Naive thymus-derived CD4-positive, alpha-beta T cell (primary cell): ENCODE measurements around the gene FCHSD2. TPM values are rescaled to one million over a fixed set of nuclear protein-coding genes. Genes with fewer than 3 reads are reported as not detected.

Source experiments
- ATAC-seq: fragments of 150-1000 bp; cut with Tn5 transposase; 2 replicates; pipeline ENCODE4 v1.10.0; 2021; ENCODE audit warnings: mild to moderate bottlenecking, moderate library complexity
- CTCF ChIA-PET: fragments of 350-600 bp; sonication (Branson Sonifier 250); formaldehyde crosslinking; loops from one replicate; lab custom pipeline; 2021; ENCODE audit warnings: antibody characterized with exemption; lab: Charles Lee
- POLR2A ChIA-PET: fragments of 350-600 bp; sonication (Branson Sonifier 250); formaldehyde crosslinking; loops from one replicate; lab custom pipeline; 2021; ENCODE audit warnings: antibody characterized with exemption, inconsistent platforms; lab: Charles Lee
- DNase-seq, 9 donors: peaks; one replicate each; pipeline versions ENCODE4 v3.0.0 to v3.0.0-alpha.2; 2020 to 2022; ENCODE audit warnings: mixed read lengths in 1 of 9
- H3K27ac ChIP-seq: one replicate; pipeline ENCODE4 v1.7.0; 2013; ENCODE audit warnings: mild to moderate bottlenecking, low read depth, low read length, moderate library complexity
- H3K27me3 ChIP-seq, 2 donors: one replicate each; pipeline ENCODE4 v1.7.0; 2013; ENCODE audit warnings: low read length in 2 of 2, mild to moderate bottlenecking in 2 of 2, moderate library complexity in 2 of 2; ENCODE audit not compliant: control insufficient read depth in 2 of 2, insufficient read depth in 2 of 2
- H3K36me3 ChIP-seq, 3 experiments: 1 replicate in 2 of 3; 2 replicates in 1 of 3; pipeline ENCODE4 v1.7.0; 2013; ENCODE audit warnings: low read length in 3 of 3, mild to moderate bottlenecking in 3 of 3, moderate library complexity in 1 of 3; ENCODE audit not compliant: insufficient read depth in 3 of 3, control insufficient read depth in 2 of 3
- H3K4me1 ChIP-seq, 2 donors: one replicate each; pipeline ENCODE4 v1.7.0; 2013; ENCODE audit warnings: low read length in 2 of 2, mild to moderate bottlenecking in 2 of 2, moderate library complexity in 1 of 2; ENCODE audit not compliant: control insufficient read depth in 2 of 2, insufficient read depth in 2 of 2
- H3K4me3 ChIP-seq: 2 replicates; pipeline ENCODE4 v1.7.0; 2013; ENCODE audit warnings: mild to moderate bottlenecking, low read length
- H3K9me3 ChIP-seq, 3 experiments: 1 replicate in 2 of 3; 2 replicates in 1 of 3; pipeline ENCODE4 v1.7.0; 2013; ENCODE audit warnings: low read length in 3 of 3; ENCODE audit not compliant: control insufficient read depth in 2 of 3
- H3K27ac Mint-ChIP-seq, 9 donors: one replicate each; pipeline ENCODE4 v1.8.0; 2020 to 2022; ENCODE audit warnings: mixed read lengths in 9 of 9, mild to moderate bottlenecking in 8 of 9, moderate library complexity in 5 of 9, inconsistent platforms in 2 of 9
- H3K27me3 Mint-ChIP-seq, 5 donors: one replicate each; pipeline ENCODE4 v1.8.0; 2021 to 2022; ENCODE audit warnings: mixed read lengths in 5 of 5, mild to moderate bottlenecking in 1 of 5
- H3K36me3 Mint-ChIP-seq, 5 donors: one replicate each; pipeline ENCODE4 v1.8.0; 2020 to 2022; ENCODE audit warnings: mixed read lengths in 5 of 5, mild to moderate bottlenecking in 3 of 5, inconsistent platforms in 1 of 5
- H3K4me1 Mint-ChIP-seq, 7 donors: one replicate each; pipeline ENCODE4 v1.8.0; 2020 to 2022; ENCODE audit warnings: mixed read lengths in 7 of 7, mild to moderate bottlenecking in 3 of 7, inconsistent platforms in 1 of 7
- H3K4me3 Mint-ChIP-seq, 10 donors: one replicate each; pipeline ENCODE4 v1.8.0; 2020 to 2022; ENCODE audit warnings: mild to moderate bottlenecking in 10 of 10, mixed read lengths in 10 of 10, moderate library complexity in 6 of 10, inconsistent platforms in 2 of 10
- H3K9me3 Mint-ChIP-seq, 11 donors: one replicate each; pipeline ENCODE4 v1.8.0; 2020 to 2022; ENCODE audit warnings: mixed read lengths in 11 of 11, mild to moderate bottlenecking in 4 of 11, inconsistent platforms in 1 of 11, moderate library complexity in 1 of 11
- intact Hi-C, 2 donors: fragments of 100-400 bp; cut with micrococcal nuclease; formaldehyde crosslinking; loops; one replicate each; pipeline ENCODE4 v1.15.1; 2023
- polyA plus RNA-seq, 2 donors: library from polyadenylated mRNA; unstranded; fragments of 300-500 nt; fragmentation: Illumina TruSeq; gene quantifications; one replicate each; pipeline ENCODE4 v1.2.3, GENCODE V29; 2021
- total RNA-seq, 6 experiments: library from RNA in 5 of 6; stranded (reverse) in 5 of 6; gene quantifications; 1 replicate in 5 of 6; 2 replicates in 1 of 6; pipeline ENCODE4 v1.2.3 and lab custom pipeline; 2021 to 2026

The FCHSD2 gene
- total and polyA plus RNA-seq, 7 experiments from 2014 or later = 18.3 to 69.9 (median 48.6) TPM

DNA sequence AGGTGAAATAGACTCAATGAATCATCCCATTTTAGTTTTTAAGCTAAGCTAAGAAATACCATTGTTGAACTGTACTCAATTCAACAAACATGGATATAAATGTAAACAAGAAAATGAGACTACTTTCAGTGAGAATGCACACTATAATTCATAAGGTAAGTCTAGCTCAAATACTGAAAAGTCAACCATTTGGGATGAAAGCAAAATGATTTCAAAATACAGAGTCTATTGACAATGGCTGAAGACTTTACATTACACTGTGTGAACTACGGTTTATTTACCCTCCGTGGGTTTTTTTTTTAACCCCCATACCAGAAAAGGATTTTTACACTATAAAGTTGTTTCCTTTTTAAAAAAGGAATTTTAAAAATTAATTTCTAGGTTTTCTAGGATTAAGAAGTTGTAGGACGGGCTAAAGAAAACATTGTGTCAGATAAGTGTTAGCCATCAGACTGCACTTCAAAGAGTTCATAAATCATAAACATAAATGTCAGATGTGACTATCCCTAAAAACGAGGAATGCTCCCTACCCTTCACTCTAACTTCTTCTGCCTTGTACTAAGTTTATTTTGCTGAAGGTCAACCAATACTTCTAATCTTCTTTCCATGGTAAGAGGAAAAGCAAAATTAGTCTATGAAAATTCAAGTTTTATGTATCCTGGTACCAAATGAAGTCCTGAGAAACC is 83.0 kb downstream of the FCHSD2 start:
- Histone ChIP-seq H3K9me3 (no peaks in the 10 kb centered on the region), H3K4me1 (no peaks in the 10 kb centered on the region), H3K36me3 (no peaks in the 10 kb centered on the region), H3K27me3 (no peaks in the 10 kb centered on the region), H3K4me3 (no peak overlapping the region), H3K27ac (no peak overlapping the region)
- no peak for ATAC-seq
- POLR2A ChIA-PET = interaction anchor here (0.6 kb wide), 1 partner anchor 196 kb away, joined by 4 read pairs; no protein-coding TSS in a partner anchor
- Mint-ChIP-seq H3K36me3 (peaks cover 5 to 38% (median 21%) of the 10 kb centered on the region in 5 donors), H3K9me3 (peaks cover 0 to 5% (median 0%) of the 10 kb centered on the region in 11 donors), H3K27ac (peak overlapping the region in 2 of 9 donors; percentile 31 to 58), H3K4me1 (peaks cover 26 to 46% (median 31%) of the 10 kb centered on the region in 7 donors), H3K4me3 (no peak overlapping the region), H3K27me3 (no peaks in the 10 kb centered on the region)
- intact Hi-C loops = no loop called here
- no peak for DNase-seq
- CTCF ChIA-PET = no interaction called here

DNA sequence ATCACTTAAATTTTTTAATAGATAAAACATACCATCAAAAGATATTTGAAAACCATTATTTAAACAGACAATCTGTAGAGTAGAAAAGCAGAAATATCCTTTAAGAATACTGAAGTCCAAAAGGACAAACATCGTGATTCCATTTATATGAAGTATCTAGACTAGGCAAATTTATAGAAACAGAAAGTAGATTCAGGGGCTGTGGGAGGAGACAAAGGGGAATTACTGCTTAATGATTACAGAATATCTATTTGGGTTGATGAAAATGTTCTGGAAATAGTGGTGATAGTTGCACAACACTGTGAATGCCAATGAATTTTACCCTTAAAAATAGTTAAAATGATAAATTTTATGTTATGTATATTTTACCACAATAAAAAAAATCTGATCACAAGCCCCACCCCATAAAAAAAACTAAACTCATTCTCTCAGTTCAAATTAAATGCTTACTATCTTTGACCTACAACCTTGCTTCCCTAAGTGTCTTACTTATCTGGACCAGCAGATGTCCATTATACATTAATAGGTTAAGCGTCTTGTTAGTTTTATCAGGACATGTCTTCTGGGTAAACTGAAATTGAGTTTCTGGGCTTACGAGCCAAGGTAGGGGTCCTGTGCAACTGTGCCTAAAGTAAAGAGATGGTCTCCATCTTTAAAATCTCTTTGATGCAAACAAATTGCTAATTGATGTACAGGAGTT is 86.3 kb downstream of the FCHSD2 start:
- Histone ChIP-seq H3K9me3 (no peaks in the 10 kb centered on the region), H3K4me1 (no peaks in the 10 kb centered on the region), H3K27me3 (no peaks in the 10 kb centered on the region), H3K36me3 (no peaks in the 10 kb centered on the region), H3K27ac (no peak overlapping the region), H3K4me3 (no peak overlapping the region)
- peaks cover 16 to 28% (median 24%) of the 10 kb centered on the region in 7 donors for H3K4me1 Mint-ChIP-seq
- no peak for ATAC-seq
- ChIA-PET POLR2A (no interaction called here), CTCF (interaction anchor here (0.7 kb wide), 1 partner anchor 16 kb away, joined by 3 read pairs; no protein-coding TSS in a partner anchor)
- H3K36me3 Mint-ChIP-seq = peaks cover 0 to 21% (median 12%) of the 10 kb centered on the region in 5 donors
- peak overlapping the region in 1 of 9 donors; percentile 20 for H3K27ac Mint-ChIP-seq
- intact Hi-C loops = no loop called here
- DNase-seq = no peak
- no peak overlapping the region for H3K4me3 Mint-ChIP-seq
- no peaks in the 10 kb centered on the region for H3K27me3 Mint-ChIP-seq
- H3K9me3 Mint-ChIP-seq = peaks cover 0 to 3% (median 0%) of the 10 kb centered on the region in 11 donors

DNA sequence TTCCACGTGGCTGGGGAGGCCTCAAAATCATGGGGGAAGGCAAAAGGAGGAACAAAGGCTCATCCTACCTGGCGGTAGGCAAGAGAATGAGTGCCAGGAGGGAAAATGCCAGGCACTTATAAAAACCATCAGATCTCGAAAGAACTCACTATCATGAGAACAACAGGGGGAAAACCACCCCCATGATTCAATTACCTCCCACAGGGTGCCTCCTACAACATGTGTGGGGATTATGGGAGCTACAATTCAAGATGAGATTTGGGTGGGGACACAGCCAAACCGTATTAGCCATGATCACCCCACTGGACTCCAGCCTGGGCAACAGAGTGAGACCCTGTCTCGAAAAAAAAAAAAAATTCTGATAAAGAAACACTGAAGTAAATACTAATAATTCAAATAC is 87.1 kb downstream of the FCHSD2 start:
- no peak for ATAC-seq
- intact Hi-C loops = no loop called here
- Histone ChIP-seq H3K27ac (no peak overlapping the region), H3K36me3 (no peaks in the 10 kb centered on the region), H3K4me3 (no peak overlapping the region), H3K27me3 (no peaks in the 10 kb centered on the region), H3K4me1 (no peaks in the 10 kb centered on the region), H3K9me3 (no peaks in the 10 kb centered on the region)
- Mint-ChIP-seq H3K36me3 (peaks cover 0 to 16% (median 5%) of the 10 kb centered on the region in 5 donors), H3K9me3 (peaks cover 0 to 3% (median 0%) of the 10 kb centered on the region in 11 donors), H3K27ac (peak overlapping the region in 2 of 9 donors; percentile 7 to 26), H3K4me1 (peaks cover 13 to 29% (median 20%) of the 10 kb centered on the region in 7 donors), H3K4me3 (no peak overlapping the region), H3K27me3 (no peaks in the 10 kb centered on the region)
- ChIA-PET CTCF (interaction anchor here (0.7 kb wide), 2 partner anchors 9 to 15 kb away, joined by 3 read pairs; no protein-coding TSS in a partner anchor), POLR2A (interaction anchor here (0.6 kb wide), 1 partner anchor 23 kb away, joined by 3 read pairs; no protein-coding TSS in a partner anchor)
- DNase-seq = no peak

DNA sequence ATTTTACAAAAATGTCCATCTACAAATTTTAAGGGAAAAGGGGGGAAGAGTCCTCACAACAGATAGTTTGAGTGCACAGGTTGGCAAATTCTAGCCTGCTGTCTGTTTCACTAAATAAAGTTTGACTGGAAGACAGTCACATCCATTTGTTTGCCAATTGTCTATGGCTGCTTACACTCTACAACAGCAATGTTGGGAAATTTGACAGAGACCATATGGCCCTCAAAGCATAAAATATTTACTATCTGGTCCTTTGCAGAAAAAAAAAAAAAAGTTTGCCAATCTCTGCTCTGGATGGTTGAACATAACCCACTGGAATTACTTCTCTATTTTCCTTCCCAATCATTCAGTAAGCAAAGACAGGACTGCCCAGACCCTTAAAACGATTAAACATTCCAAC is 88.2 kb downstream of the FCHSD2 start:
- H3K9me3 Mint-ChIP-seq = peaks cover 0 to 3% (median 0%) of the 10 kb centered on the region in 11 donors
- no peak overlapping the region for H3K27ac ChIP-seq

DNA sequence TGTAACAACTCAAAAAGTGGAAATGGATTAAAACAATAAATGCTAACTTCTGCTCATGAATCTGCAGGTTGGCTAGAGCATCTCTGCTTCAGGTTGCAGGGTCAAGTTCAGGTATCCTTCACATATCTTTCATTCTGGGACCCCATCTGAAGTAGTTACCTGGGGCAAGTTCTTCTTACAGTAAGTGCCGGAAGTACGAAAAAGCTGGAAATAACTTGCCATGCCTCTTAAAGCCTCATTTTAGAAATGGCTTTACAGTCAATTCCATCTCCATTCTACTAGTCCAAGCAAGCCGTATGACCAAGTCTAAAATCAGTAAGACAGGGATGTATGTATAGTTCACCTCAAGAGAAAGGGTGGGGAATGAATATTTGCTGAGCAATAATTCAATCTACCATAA is 93.7 kb downstream of the FCHSD2 start:
- Histone ChIP-seq H3K4me3 (no peak overlapping the region), H3K27ac (peak overlapping the region; percentile 6), H3K9me3 (no peaks in the 10 kb centered on the region), H3K36me3 (no peaks in the 10 kb centered on the region), H3K27me3 (no peaks in the 10 kb centered on the region), H3K4me1 (peaks cover 0 to 15% of the 10 kb centered on the region in 2 donors)
- intact Hi-C loops = loop anchor here in 1 of 2 donors (10.0 kb wide), 1 partner anchor 46 kb away; no protein-coding TSS in a partner anchor
- POLR2A ChIA-PET = interaction anchor here (0.8 kb wide), 2 partner anchors 14 to 123 kb away, joined by 3 read pairs; no protein-coding TSS in a partner anchor
- peaks cover 19 to 39% (median 27%) of the 10 kb centered on the region in 7 donors for H3K4me1 Mint-ChIP-seq
- ATAC-seq (no peak), DNase-seq (no peak)
- H3K36me3 Mint-ChIP-seq = peaks cover 0 to 6% (median 3%) of the 10 kb centered on the region in 5 donors
- CTCF ChIA-PET = interaction anchor here (0.8 to 1.6 kb wide), 2 partner anchors 9 to 124 kb away, joined by 3 to 7 read pairs; no protein-coding TSS in a partner anchor
- no peaks in the 10 kb centered on the region for H3K27me3 Mint-ChIP-seq
- H3K4me3 Mint-ChIP-seq = peak overlapping the region in 7 of 10 donors; percentile 59 to 86 (median 75)
- H3K9me3 Mint-ChIP-seq = peaks cover 0 to 1% (median 0%) of the 10 kb centered on the region in 11 donors
- H3K27ac Mint-ChIP-seq = peak overlapping the region; percentile 29 to 74 (median 61)

More for the DNA sequence above, 88.2 kb downstream of the FCHSD2 start:
- Histone ChIP-seq H3K9me3 (no peaks in the 10 kb centered on the region), H3K27me3 (no peaks in the 10 kb centered on the region), H3K36me3 (no peaks in the 10 kb centered on the region), H3K4me3 (no peak overlapping the region), H3K4me1 (no peaks in the 10 kb centered on the region)
- Mint-ChIP-seq H3K4me1 (peaks cover 16 to 31% (median 19%) of the 10 kb centered on the region in 7 donors), H3K27me3 (no peaks in the 10 kb centered on the region), H3K36me3 (peaks cover 0 to 16% (median 5%) of the 10 kb centered on the region in 5 donors), H3K4me3 (no peak overlapping the region), H3K27ac (peak overlapping the region in 1 of 9 donors; percentile 46)
- intact Hi-C loops = no loop called here
- DNase-seq (no peak), ATAC-seq (no peak)
- ChIA-PET POLR2A (no interaction called here), CTCF (interaction anchor here (0.7 to 1.0 kb wide), 2 partner anchors 8 to 133 kb away, joined by 3 read pairs; no protein-coding TSS in a partner anchor)

DNA sequence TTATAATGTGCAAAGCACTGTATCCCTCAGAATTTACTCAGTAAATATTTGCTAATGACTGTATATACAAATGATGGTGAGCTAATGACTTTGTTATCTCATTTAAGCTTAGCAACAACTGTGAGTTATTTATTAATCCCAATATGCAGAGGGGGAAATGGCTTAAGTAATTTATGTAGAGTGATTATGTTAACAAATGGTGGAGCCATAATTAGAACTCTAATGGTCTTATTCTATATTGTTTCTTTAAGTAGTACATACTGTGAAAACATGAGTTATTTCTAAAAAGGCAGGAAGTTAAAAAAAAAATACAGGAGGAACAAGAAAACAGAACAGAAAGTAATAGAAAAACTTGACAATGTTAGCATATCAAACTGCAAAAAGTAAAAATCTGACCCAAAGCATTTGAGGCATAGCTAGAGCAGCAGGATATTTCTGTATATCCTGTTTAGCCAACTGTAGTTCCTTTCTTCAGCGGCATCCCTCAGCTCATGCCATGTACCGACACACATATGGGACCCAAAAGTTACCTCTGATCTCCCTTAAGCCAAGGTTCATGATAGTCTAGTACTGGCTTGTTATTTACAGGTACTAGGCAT is 94.2 kb downstream of the FCHSD2 start:
- ATAC-seq (peak; percentile 38), DNase-seq (peak in 1 of 9 donors; percentile 0)
- CTCF ChIA-PET = interaction anchor here (0.8 to 1.6 kb wide), 2 partner anchors 10 to 123 kb away, joined by 3 to 7 read pairs; no protein-coding TSS in a partner anchor
- H3K27me3 ChIP-seq = no peaks in the 10 kb centered on the region
- H3K4me3 ChIP-seq = no peak overlapping the region
- Mint-ChIP-seq H3K27me3 (no peaks in the 10 kb centered on the region), H3K36me3 (peaks cover 0 to 6% (median 3%) of the 10 kb centered on the region in 5 donors), H3K9me3 (peaks cover 0 to 1% (median 0%) of the 10 kb centered on the region in 11 donors), H3K27ac (peak overlapping the region; percentile 29 to 85 (median 62)), H3K4me3 (peak overlapping the region in 9 of 10 donors; percentile 6 to 86 (median 72)), H3K4me1 (peaks cover 19 to 39% (median 27%) of the 10 kb centered on the region in 7 donors)
- H3K36me3 ChIP-seq = no peaks in the 10 kb centered on the region
- H3K27ac ChIP-seq = peak overlapping the region; percentile 6
- H3K9me3 ChIP-seq = no peaks in the 10 kb centered on the region
- peaks cover 0 to 15% of the 10 kb centered on the region in 2 donors for H3K4me1 ChIP-seq
- intact Hi-C loops = loop anchor here in 1 of 2 donors (10.0 kb wide), 1 partner anchor 47 kb away; no protein-coding TSS in a partner anchor
- POLR2A ChIA-PET = interaction anchor here (0.6 to 1.0 kb wide), 3 partner anchors 13 to 123 kb away, joined by 3 read pairs; no protein-coding TSS in a partner anchor
